ENCODE results near the gene ALG3.

ALG3 gene

GRCh38 chr3:184259878-184260723, 11.3 kb upstream of the ALG3 start:
- no peak for DNase-seq

GRCh38 chr3:184259396-184259877, 10.7 kb upstream of the ALG3 start:
- DNase-seq = no peak

GRCh38 chr3:184258926-184259325, 10.2 kb upstream of the ALG3 start:
- no peak for DNase-seq

- no peak for DNase-seq
Measured at GRCh38 chr3:184257083-184257915, 8.5 kb upstream of the ALG3 start.

GRCh38 chr3:184255291-184256039, 6.7 kb upstream of the ALG3 start:
- peak; percentile 33 for DNase-seq

GRCh38 chr3:184250167-184250828, 1.5 kb upstream of the ALG3 start:
- peak; percentile 93 for DNase-seq

- DNase-seq = peak; percentile 97
Measured at GRCh38 chr3:184249412-184250166, 827 bp upstream of the ALG3 start, which contains the start of gene EEF1AKMT4. TSS of gene EEF1AKMT4 (plus strand) at chr3:184249672. CDS start at chr3:184249695, 23 bp downstream.

GRCh38 chr3:184242297-184242685, 6.5 kb downstream of the ALG3 start:
- no peak for DNase-seq

- DNase-seq = no peak
Measured at GRCh38 chr3:184241447-184242296, 7.1 kb downstream of the ALG3 start.

GRCh38 chr3:184241141-184241446, 7.7 kb downstream of the ALG3 start:
- DNase-seq = no peak

GRCh38 chr3:184240384-184241140, 8.2 kb downstream of the ALG3 start:
- DNase-seq = no peak

GRCh38 chr3:184239708-184240107, 9.1 kb downstream of the ALG3 start:
- no peak for DNase-seq

- DNase-seq = no peak
Measured at GRCh38 chr3:184239221-184239620, 9.5 kb downstream of the ALG3 start.

GRCh38 chr3:184238246-184238818, 10.4 kb downstream of the ALG3 start:
- no peak for DNase-seq

GRCh38 chr3:184237807-184238206, 11.0 kb downstream of the ALG3 start:
- DNase-seq = no peak

- no peak for DNase-seq
Measured at GRCh38 chr3:184237211-184237610, 11.6 kb downstream of the ALG3 start.

- no peak for DNase-seq
Measured at GRCh38 chr3:184236636-184237035, 12.1 kb downstream of the ALG3 start.

- DNase-seq = no peak
Measured at GRCh38 chr3:184236033-184236410, 12.7 kb downstream of the ALG3 start.

GRCh38 chr3:184235381-184236032, 13.3 kb downstream of the ALG3 start:
- no peak for DNase-seq

Data from stimulated activated CD4-positive, alpha-beta T cell treated with anti-CD3 and anti-CD28 coated beads, Interleukin-4, amount 100 ng/mL, for 24 hours (primary cell).